ENCODE results near the gene SLC4A1. TPM values are rescaled to one million over a fixed set of nuclear protein-coding genes. Genes with fewer than 3 reads are reported as not detected.

SLC4A1 gene
- total RNA-seq, 3 donors from 2014 or later, result 0.33 TPM; not detected in 2

- DNase-seq (ENCODE audit: low spot score in 2 of 2), result no peak
- no peak for TF ChIP-seq POLR2AphosphoS5 (IDR thresholded peaks at IDR 0.05)
- TF ChIP-seq CTCF (IDR thresholded peaks at IDR 0.05), result peak; percentile 6 to 62 (median 38)
- no peak for TF ChIP-seq POLR2A (IDR thresholded peaks at IDR 0.05)
- Histone ChIP-seq H3K27me3 (no peaks in the 10 kb centered on the region), H3K4me1 (no peaks in the 10 kb centered on the region), H3K36me3 (peaks cover 1% of the 10 kb centered on the region), H3K27ac (no peak overlapping the region), H3K4me3 (no peak overlapping the region), H3K9me3 (no peaks in the 10 kb centered on the region)
- intact Hi-C loops (cut with DNase I; ENCODE audit: low total_unique reads), result no loop called here
Observed at GRCh38 chr17:44203731-44204440, 64.0 kb downstream of the SLC4A1 start.

GRCh38 chr17:44202756-44203155 lies 65.2 kb downstream of the SLC4A1 start:
- Histone ChIP-seq H3K36me3 (no peaks in the 10 kb centered on the region), H3K4me3 (no peak overlapping the region), H3K4me1 (peaks cover 0 to 7% of the 10 kb centered on the region in 2 donors), H3K9me3 (no peaks in the 10 kb centered on the region), H3K27me3 (no peaks in the 10 kb centered on the region), H3K27ac (no peak overlapping the region)
- intact Hi-C loops (cut with DNase I; ENCODE audit: low total_unique reads), result no loop called here
- no peak for DNase-seq (ENCODE audit: low spot score in 2 of 2)
- TF ChIP-seq CTCF (IDR thresholded peaks at IDR 0.05) (no peak), POLR2A (IDR thresholded peaks at IDR 0.05) (no peak), POLR2AphosphoS5 (IDR thresholded peaks at IDR 0.05) (no peak)

GRCh38 chr17:44200478-44201155 lies 67.3 kb downstream of the SLC4A1 start:
- no peak for TF ChIP-seq CTCF (IDR thresholded peaks at IDR 0.05)
- peak in 1 of 3 donors; percentile 13 for TF ChIP-seq POLR2AphosphoS5 (IDR thresholded peaks at IDR 0.05)
- Histone ChIP-seq H3K4me3 (peak overlapping the region; percentile 80 to 96 (median 91)), H3K27me3 (no peaks in the 10 kb centered on the region), H3K4me1 (peaks cover 0 to 11% of the 10 kb centered on the region in 2 donors), H3K36me3 (no peaks in the 10 kb centered on the region), H3K9me3 (no peaks in the 10 kb centered on the region), H3K27ac (peak overlapping the region; percentile 96 to 99)
- peak in 1 of 2 donors; percentile 53 for DNase-seq (ENCODE audit: low spot score in 2 of 2)
- intact Hi-C loops (cut with DNase I; ENCODE audit: low total_unique reads), result no loop called here

GRCh38 chr17:44199553-44200477 lies 68.1 kb downstream of the SLC4A1 start, which contains the start of gene ATXN7L3:
Gene ATXN7L3 (minus strand): TSS chr17:44199884. CDS start chr17:44198070, 1,814 bp downstream.
- TF ChIP-seq POLR2A (IDR thresholded peaks at IDR 0.05) (no peak), POLR2AphosphoS5 (IDR thresholded peaks at IDR 0.05) (peak in 1 of 3 donors; percentile 66)
- H3K27ac ChIP-seq, result peak within 1 kb of the TSS; percentile 96 to 99
- peak; percentile 99 to 100 for DNase-seq (ENCODE audit: low spot score in 2 of 2)
- intact Hi-C loops (cut with DNase I; ENCODE audit: low total_unique reads), result no loop called here
- H3K4me3 ChIP-seq, result peak within 1 kb of the TSS; percentile 80 to 96 (median 91)
- no peaks in the 10 kb centered on the region for H3K9me3 ChIP-seq
- peaks cover 2% of the 10 kb centered on the region for H3K36me3 ChIP-seq
- H3K4me1 ChIP-seq, result peaks cover 0 to 11% of the 10 kb centered on the region in 2 donors
- H3K27me3 ChIP-seq, result no peaks in the 10 kb centered on the region

Data from breast epithelium (tissue), 4 donors.